Astrocyte (in vitro differentiated cells and primary cell): Measurements from ENCODE around the gene MYEOV.

Experiments
- EZH2 ChIP-seq: IDR thresholded peaks from 2 replicates; pipeline ENCODE4 v1.6.1; 2012; ENCODE audit warnings: mild to moderate bottlenecking, low read length, inconsistent platforms; ENCODE audit not compliant: insufficient read depth
- TF ChIP-seq, protein P1 (sequence below): IDR thresholded peaks from 2 replicates; pipeline ENCODE4 v1.5.1; 2011; ENCODE audit warnings: low read depth, mild to moderate bottlenecking, inconsistent platforms, low read length, moderate library complexity; ENCODE audit not compliant: insufficient read depth

DNA sequence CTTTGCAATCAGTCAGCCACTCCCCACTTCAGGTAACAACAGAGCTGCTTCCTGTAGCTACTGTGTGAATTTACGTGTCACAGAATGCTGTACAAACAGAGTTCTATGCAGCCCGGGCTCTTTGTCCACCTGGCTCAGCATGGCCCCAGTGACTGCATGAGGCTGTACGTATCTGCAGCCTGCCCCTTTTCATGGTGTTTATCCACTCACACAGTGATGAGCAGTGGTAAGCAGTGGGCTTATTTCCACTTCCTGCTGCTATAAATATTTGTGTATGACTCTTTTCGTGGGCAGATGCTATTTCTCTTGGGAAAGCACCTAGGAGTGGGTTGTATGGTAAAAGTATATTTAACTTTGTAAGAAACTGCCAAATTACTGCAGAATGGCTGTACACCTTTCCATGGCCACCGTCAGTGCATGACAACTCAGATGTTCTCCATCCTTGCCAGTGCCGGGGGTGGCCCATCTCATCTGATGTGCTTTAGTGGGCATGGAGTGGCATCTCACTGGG is 43.3 kb downstream of the MYEOV start:
- TF ChIP-seq, protein P1, sequence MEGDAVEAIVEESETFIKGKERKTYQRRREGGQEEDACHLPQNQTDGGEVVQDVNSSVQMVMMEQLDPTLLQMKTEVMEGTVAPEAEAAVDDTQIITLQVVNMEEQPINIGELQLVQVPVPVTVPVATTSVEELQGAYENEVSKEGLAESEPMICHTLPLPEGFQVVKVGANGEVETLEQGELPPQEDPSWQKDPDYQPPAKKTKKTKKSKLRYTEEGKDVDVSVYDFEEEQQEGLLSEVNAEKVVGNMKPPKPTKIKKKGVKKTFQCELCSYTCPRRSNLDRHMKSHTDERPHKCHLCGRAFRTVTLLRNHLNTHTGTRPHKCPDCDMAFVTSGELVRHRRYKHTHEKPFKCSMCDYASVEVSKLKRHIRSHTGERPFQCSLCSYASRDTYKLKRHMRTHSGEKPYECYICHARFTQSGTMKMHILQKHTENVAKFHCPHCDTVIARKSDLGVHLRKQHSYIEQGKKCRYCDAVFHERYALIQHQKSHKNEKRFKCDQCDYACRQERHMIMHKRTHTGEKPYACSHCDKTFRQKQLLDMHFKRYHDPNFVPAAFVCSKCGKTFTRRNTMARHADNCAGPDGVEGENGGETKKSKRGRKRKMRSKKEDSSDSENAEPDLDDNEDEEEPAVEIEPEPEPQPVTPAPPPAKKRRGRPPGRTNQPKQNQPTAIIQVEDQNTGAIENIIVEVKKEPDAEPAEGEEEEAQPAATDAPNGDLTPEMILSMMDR: no peak
- TF ChIP-seq EZH2: no peak
